Measurements from ENCODE around the gene FGF12.
A peak's percentile ranks its signal among the peaks of the same experiment; 100 is the strongest.

Gene FGF12

GRCh38 chr3:192501401-192501800 is 225.9 kb downstream of the FGF12 start:
- no peaks in the 10 kb centered on the region for H3F3A ChIP-seq (ENCODE audit: control insufficient read depth, insufficient read depth)
- H3K27ac ChIP-seq (ENCODE audit: low read depth, low read length), result no peak overlapping the region
- no peaks in the 10 kb centered on the region for H3K9me3 ChIP-seq (ENCODE audit: control insufficient read depth, insufficient read depth, low read length)
- H3K36me3 ChIP-seq (ENCODE audit: control insufficient read depth, low read length), result no peaks in the 10 kb centered on the region
- H3K27me3 ChIP-seq (ENCODE audit: control insufficient read depth, low read length), result no peaks in the 10 kb centered on the region
- no peak overlapping the region for H3K4me3 ChIP-seq (ENCODE audit: low read length)
- TF ChIP-seq EZH2phosphoT487 (IDR thresholded peaks at IDR 0.05; ENCODE audit: borderline replicate concordance, low read length) (no peak), CTCF (IDR thresholded peaks at IDR 0.05; ENCODE audit: low read depth, low read length, poor library complexity, severe bottlenecking) (no peak)
- H3K79me2 ChIP-seq (ENCODE audit: control insufficient read depth, low read length), result no peaks in the 10 kb centered on the region
- no peak overlapping the region for H3K4me2 ChIP-seq (ENCODE audit: low read length)
- no peaks in the 10 kb centered on the region for H3K4me1 ChIP-seq (ENCODE audit: control insufficient read depth, low read length)
- no peaks in the 10 kb centered on the region for H4K20me1 ChIP-seq (ENCODE audit: control insufficient read depth, insufficient read depth, low read depth, low read length)
- no peaks in the 10 kb centered on the region for H3K9me2 ChIP-seq (replicated peaks; ENCODE audit: control insufficient read depth, low read length)

- Histone ChIP-seq H3K27ac (ENCODE audit: low read depth, low read length) (no peak overlapping the region), H4K20me1 (ENCODE audit: control insufficient read depth, insufficient read depth, low read depth, low read length) (no peaks in the 10 kb centered on the region), H3K9me3 (ENCODE audit: control insufficient read depth, insufficient read depth, low read length) (no peaks in the 10 kb centered on the region), H3K9me2 (replicated peaks; ENCODE audit: control insufficient read depth, low read length) (no peaks in the 10 kb centered on the region), H3F3A (ENCODE audit: control insufficient read depth, insufficient read depth) (peaks cover 5% of the 10 kb centered on the region; the same call in 1 of the 2 replicates), H3K79me2 (ENCODE audit: control insufficient read depth, low read length) (no peaks in the 10 kb centered on the region), H3K4me2 (ENCODE audit: low read length) (no peak overlapping the region), H3K36me3 (ENCODE audit: control insufficient read depth, low read length) (no peaks in the 10 kb centered on the region), H3K27me3 (ENCODE audit: control insufficient read depth, low read length) (no peaks in the 10 kb centered on the region), H3K4me1 (ENCODE audit: control insufficient read depth, low read length) (peaks cover 18% of the 10 kb centered on the region), H3K4me3 (ENCODE audit: low read length) (no peak overlapping the region)
- TF ChIP-seq CTCF (IDR thresholded peaks at IDR 0.05; ENCODE audit: low read depth, low read length, poor library complexity, severe bottlenecking) (no peak), EZH2phosphoT487 (IDR thresholded peaks at IDR 0.05; ENCODE audit: borderline replicate concordance, low read length) (no peak)
Observed at GRCh38 chr3:192496905-192497587, 230.3 kb downstream of the FGF12 start.

- Histone ChIP-seq H3K36me3 (ENCODE audit: control insufficient read depth, low read length) (no peaks in the 10 kb centered on the region), H3K4me2 (ENCODE audit: low read length) (peak overlapping the region; percentile 64), H3K27ac (ENCODE audit: low read depth, low read length) (peak overlapping the region; percentile 79), H3K4me1 (ENCODE audit: control insufficient read depth, low read length) (peaks cover 18% of the 10 kb centered on the region), H3K9me2 (replicated peaks; ENCODE audit: control insufficient read depth, low read length) (no peaks in the 10 kb centered on the region), H3K27me3 (ENCODE audit: control insufficient read depth, low read length) (no peaks in the 10 kb centered on the region), H4K20me1 (ENCODE audit: control insufficient read depth, insufficient read depth, low read depth, low read length) (no peaks in the 10 kb centered on the region), H3K4me3 (ENCODE audit: low read length) (peak overlapping the region; percentile 59), H3K9me3 (ENCODE audit: control insufficient read depth, insufficient read depth, low read length) (no peaks in the 10 kb centered on the region), H3K79me2 (ENCODE audit: control insufficient read depth, low read length) (no peaks in the 10 kb centered on the region), H3F3A (ENCODE audit: control insufficient read depth, insufficient read depth) (peaks cover 5% of the 10 kb centered on the region; the same call in 1 of the 2 replicates)
- TF ChIP-seq CTCF (IDR thresholded peaks at IDR 0.05; ENCODE audit: low read depth, low read length, poor library complexity, severe bottlenecking) (no peak), EZH2phosphoT487 (IDR thresholded peaks at IDR 0.05; ENCODE audit: borderline replicate concordance, low read length) (no peak)
Observed at GRCh38 chr3:192494174-192494573, 233.2 kb downstream of the FGF12 start.

All from DOHH2 (cell line).